ENCODE results near the gene FBXO38.

FBXO38 gene

GRCh38 chr5:148412124-148412523 is 28.4 kb downstream of the FBXO38 start:
- TF ChIP-seq, protein P1, sequence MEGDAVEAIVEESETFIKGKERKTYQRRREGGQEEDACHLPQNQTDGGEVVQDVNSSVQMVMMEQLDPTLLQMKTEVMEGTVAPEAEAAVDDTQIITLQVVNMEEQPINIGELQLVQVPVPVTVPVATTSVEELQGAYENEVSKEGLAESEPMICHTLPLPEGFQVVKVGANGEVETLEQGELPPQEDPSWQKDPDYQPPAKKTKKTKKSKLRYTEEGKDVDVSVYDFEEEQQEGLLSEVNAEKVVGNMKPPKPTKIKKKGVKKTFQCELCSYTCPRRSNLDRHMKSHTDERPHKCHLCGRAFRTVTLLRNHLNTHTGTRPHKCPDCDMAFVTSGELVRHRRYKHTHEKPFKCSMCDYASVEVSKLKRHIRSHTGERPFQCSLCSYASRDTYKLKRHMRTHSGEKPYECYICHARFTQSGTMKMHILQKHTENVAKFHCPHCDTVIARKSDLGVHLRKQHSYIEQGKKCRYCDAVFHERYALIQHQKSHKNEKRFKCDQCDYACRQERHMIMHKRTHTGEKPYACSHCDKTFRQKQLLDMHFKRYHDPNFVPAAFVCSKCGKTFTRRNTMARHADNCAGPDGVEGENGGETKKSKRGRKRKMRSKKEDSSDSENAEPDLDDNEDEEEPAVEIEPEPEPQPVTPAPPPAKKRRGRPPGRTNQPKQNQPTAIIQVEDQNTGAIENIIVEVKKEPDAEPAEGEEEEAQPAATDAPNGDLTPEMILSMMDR (IDR thresholded peaks at IDR 0.05; ENCODE audit: insufficient read depth, low read length, missing control alignments): no peak
- ChIA-PET POLR2A (no interaction called here), CTCF (interaction anchor here (0.9 to 1.4 kb wide), 4 partner anchors 10 to 319 kb away, joined by 3 to 6 read pairs (median 4); no protein-coding TSS in a partner anchor)
- no peak for DNase-seq (ENCODE audit: low read depth, low spot score)
- no peak overlapping the region for H3K4me3 ChIP-seq (ENCODE audit: low read depth, low read length)

GRCh38 chr5:148414833-148415232 is 31.1 kb downstream of the FBXO38 start:
- no peak overlapping the region for H3K4me3 ChIP-seq (ENCODE audit: low read depth, low read length)
- no peak for DNase-seq (ENCODE audit: low read depth, low spot score)
- CTCF ChIA-PET: no interaction called here
- TF ChIP-seq, protein P1 (IDR thresholded peaks at IDR 0.05; ENCODE audit: insufficient read depth, low read length, missing control alignments): no peak
- POLR2A ChIA-PET: no interaction called here

DNA sequence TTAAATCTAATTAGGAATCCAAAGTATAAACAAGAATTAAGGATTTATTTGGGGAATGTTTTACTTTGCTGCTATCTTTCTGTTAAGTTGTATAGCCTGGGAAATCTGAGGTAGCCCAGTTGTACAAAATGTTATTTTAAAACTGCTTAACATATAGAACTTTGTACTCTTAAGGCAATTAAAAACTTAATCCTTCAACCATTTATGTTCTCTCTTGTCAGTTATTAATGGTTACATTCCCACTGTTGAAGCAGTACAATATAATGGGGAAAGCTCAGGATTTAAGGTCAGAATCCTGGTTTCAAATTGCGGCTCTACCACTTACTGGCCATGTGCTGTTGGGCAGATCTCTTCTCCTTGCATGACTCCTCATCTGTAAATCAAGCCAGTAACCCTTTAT is 32.7 kb downstream of the FBXO38 start:
- CTCF ChIA-PET: interaction anchor here (1.5 to 5.4 kb wide), 2 partner anchors 27 to 41 kb away, joined by 4 to 19 read pairs; no protein-coding TSS in a partner anchor
- no peak for DNase-seq (ENCODE audit: low read depth, low spot score)

GRCh38 chr5:148416921-148417320 is 33.2 kb downstream of the FBXO38 start:
- no peak overlapping the region for H3K4me3 ChIP-seq (ENCODE audit: low read depth, low read length)
- POLR2A ChIA-PET: no interaction called here
- TF ChIP-seq, protein P1 (IDR thresholded peaks at IDR 0.05; ENCODE audit: insufficient read depth, low read length, missing control alignments): no peak
- CTCF ChIA-PET: interaction anchor here (1.5 to 5.4 kb wide), 2 partner anchors 27 to 42 kb away, joined by 4 to 19 read pairs; no protein-coding TSS in a partner anchor
- DNase-seq (ENCODE audit: low read depth, low spot score): no peak

More for the DNA sequence above, 32.7 kb downstream of the FBXO38 start:
- H3K4me3 ChIP-seq (ENCODE audit: low read depth, low read length): no peak overlapping the region
- TF ChIP-seq, protein P1 (IDR thresholded peaks at IDR 0.05; ENCODE audit: insufficient read depth, low read length, missing control alignments): no peak
- POLR2A ChIA-PET: no interaction called here

DNA sequence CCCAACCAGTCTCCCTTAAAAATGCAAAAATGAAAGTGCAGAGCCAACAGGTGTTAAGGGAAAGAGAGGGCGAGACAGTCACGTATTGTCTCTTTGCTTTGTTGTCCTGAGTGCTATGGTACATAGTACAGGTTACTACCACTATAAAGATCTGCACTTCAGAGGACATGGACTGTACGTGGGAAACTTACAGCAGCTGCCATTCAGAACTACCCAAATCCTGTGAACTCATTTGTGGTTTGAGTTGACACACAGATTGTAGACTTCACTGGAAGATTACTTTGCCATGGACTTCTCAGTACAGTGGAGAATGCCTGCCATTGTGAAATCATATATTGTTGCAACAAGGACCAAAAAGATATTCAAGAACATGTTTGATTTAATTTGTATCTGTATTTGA is 34.8 kb downstream of the FBXO38 start:
- no peak for DNase-seq (ENCODE audit: low read depth, low spot score)
- ChIA-PET CTCF (interaction anchor here (1.4 to 5.4 kb wide), 2 partner anchors 10 to 25 kb away, joined by 4 to 19 read pairs; no protein-coding TSS in a partner anchor), POLR2A (no interaction called here)
- H3K4me3 ChIP-seq (ENCODE audit: low read depth, low read length): no peak overlapping the region
- TF ChIP-seq, protein P1 (IDR thresholded peaks at IDR 0.05; ENCODE audit: insufficient read depth, low read length, missing control alignments): no peak

- no peak overlapping the region for H3K4me3 ChIP-seq (ENCODE audit: low read depth, low read length)
- TF ChIP-seq, protein P1 (IDR thresholded peaks at IDR 0.05; ENCODE audit: insufficient read depth, low read length, missing control alignments): no peak
- ChIA-PET CTCF (interaction anchor here (0.8 to 1.9 kb wide), 5 partner anchors 10 to 309 kb away, joined by 3 to 4 read pairs (median 3); no protein-coding TSS in a partner anchor), POLR2A (no interaction called here)
- DNase-seq (ENCODE audit: low read depth, low spot score): no peak
These were observed 37.9 kb downstream of the FBXO38 start for GRCh38 chr5:148421661-148422060.
